SK-N-SH (cell line): Measurements from ENCODE around the gene SP100. TPM values are rescaled to one million over a fixed set of nuclear protein-coding genes. Genes with fewer than 3 reads are reported as not detected.

ENCODE experiments used
- CTCF ChIA-PET: fragments of 300-600, 350-600 bp; formaldehyde crosslinking; extraction: SDS; loops from one replicate; lab custom pipeline; 2021; lab: Yijun Ruan, JAX
- POLR2A ChIA-PET: fragments of 350-600 bp; sonication (Branson Sonifier 250); formaldehyde crosslinking; extraction: SDS; loops from one replicate; lab custom pipeline; 2020; ENCODE audit warnings: antibody characterized with exemption, inconsistent platforms; lab: Yijun Ruan, JAX
- DNase-seq: peaks from one replicate; pipeline ENCODE4 v3.0.0; 2012
- H2AFZ ChIP-seq: fragments of 200-600 bp; sonication (generic); 2 replicates; pipeline ENCODE4 v1.8.1; 2016; ENCODE audit warnings: antibody characterized with exemption, mild to moderate bottlenecking, low read depth
- H3F3A ChIP-seq: fragments of 200-600 bp; sonication (generic); replicated peaks from 2 replicates; pipeline ENCODE3; 2016; ENCODE audit warnings: antibody characterized with exemption, mild to moderate bottlenecking; ENCODE audit not compliant: insufficient read depth
- H3K27ac ChIP-seq, 2 experiments: fragments of 200-500 bp in 1 of 2; fragments of 200-600 bp in 1 of 2; sonication (Bioruptor generic) in 1 of 2; sonication (generic), shearing (Covaris generic) in 1 of 2; 2 replicates each; pipeline versions ENCODE4 v1.5.1 to v1.6.1; 2014 to 2016; ENCODE audit warnings: low read depth in 2 of 2, inconsistent platforms in 1 of 2, low read length in 1 of 2, mild to moderate bottlenecking in 1 of 2, mixed read lengths in 1 of 2
- H3K27me3 ChIP-seq: fragments of 200-600 bp; sonication (generic), shearing (Covaris generic); 2 replicates; pipeline ENCODE4 v1.6.1; 2016; ENCODE audit warnings: mixed run types; ENCODE audit not compliant: insufficient read depth
- H3K36me3 ChIP-seq, 2 experiments: fragments of 200-500 bp in 1 of 2; fragments of 200-600 bp in 1 of 2; sonication (Bioruptor generic) in 1 of 2; sonication (generic) in 1 of 2; replicated peaks in 1 of 2; 2 replicates each; pipeline versions ENCODE3 to v1.5.1; 2014 to 2016; ENCODE audit warnings: low read length in 1 of 2, mild to moderate bottlenecking in 1 of 2; ENCODE audit not compliant: insufficient read depth in 2 of 2, control insufficient read depth in 1 of 2
- H3K4me1 ChIP-seq, 2 experiments: fragments of 200-500 bp in 1 of 2; fragments of 200-600 bp in 1 of 2; sonication (Bioruptor generic) in 1 of 2; sonication (generic), shearing (Covaris generic) in 1 of 2; 2 replicates each; pipeline versions ENCODE4 v1.5.1 to v1.6.1; 2014 to 2016; ENCODE audit warnings: low read depth in 1 of 2, low read length in 1 of 2, mixed run types in 1 of 2; ENCODE audit not compliant: insufficient read depth in 2 of 2, control insufficient read depth in 1 of 2
- H3K4me2 ChIP-seq: fragments of 200-600 bp; sonication (generic), shearing (Covaris generic); 2 replicates; pipeline ENCODE4 v1.6.1; 2017; ENCODE audit warnings: mixed run types
- H3K4me3 ChIP-seq, 2 experiments: fragments of 200-500 bp in 1 of 2; fragments of 200-600 bp in 1 of 2; sonication (Bioruptor generic) in 1 of 2; sonication (generic), shearing (Covaris generic) in 1 of 2; 2 replicates each; pipeline versions ENCODE4 v1.5.1 to v1.8.1; 2014 to 2016; ENCODE audit warnings: low read depth in 2 of 2, inconsistent platforms in 1 of 2, low read length in 1 of 2, mild to moderate bottlenecking in 1 of 2, mixed read lengths in 1 of 2, moderate library complexity in 1 of 2
- H3K79me2 ChIP-seq: fragments of 200-600 bp; sonication (generic); 2 replicates; pipeline ENCODE4 v1.8.1; 2017; ENCODE audit warnings: mild to moderate bottlenecking; ENCODE audit not compliant: insufficient read depth
- H3K9ac ChIP-seq: fragments of 200-600 bp; sonication (generic); 2 replicates; pipeline ENCODE4 v1.6.1; 2017; ENCODE audit warnings: mixed run types
- H3K9me2 ChIP-seq: fragments of 200-600 bp; sonication (generic); 2 replicates; pipeline ENCODE4 v1.6.1; 2017; ENCODE audit warnings: mixed run types
- H3K9me3 ChIP-seq: fragments of 200-600 bp; sonication (generic); 2 replicates; pipeline ENCODE4 v1.6.1; 2017; ENCODE audit warnings: mixed run types, mild to moderate bottlenecking, moderate library complexity
- H4K20me1 ChIP-seq: fragments of 200-600 bp; sonication (generic); 2 replicates; pipeline ENCODE4 v1.6.1; 2017; ENCODE audit warnings: mild to moderate bottlenecking, mixed run types; ENCODE audit not compliant: insufficient read depth
- FOXJ3 ChIP-seq: sonication (generic); formaldehyde crosslinking; IDR thresholded peaks from 2 replicates; pipeline ENCODE4 v1.5.1; 2020; ENCODE audit warnings: mild to moderate bottlenecking, missing genetic modification reagents
- FOXM1 ChIP-seq: IDR thresholded peaks from 2 replicates; pipeline ENCODE4 v1.4.0; 2012; ENCODE audit warnings: low read depth, mild to moderate bottlenecking
- JUND ChIP-seq: IDR thresholded peaks from 2 replicates; pipeline ENCODE4 v1.4.0; 2012
- MXI1 ChIP-seq: IDR thresholded peaks from 2 replicates; pipeline ENCODE4 v1.6.1; 2012; ENCODE audit warnings: mild to moderate bottlenecking, low read depth, low read length, improper control_type of control experiment
- NFIC ChIP-seq: IDR thresholded peaks from 2 replicates; pipeline ENCODE4 v1.4.0; 2012; ENCODE audit warnings: borderline replicate concordance
- RXRA ChIP-seq: IDR thresholded peaks from 2 replicates; pipeline ENCODE4 v1.4.0; 2012; ENCODE audit warnings: low read depth, mild to moderate bottlenecking, borderline replicate concordance
- SIN3A ChIP-seq: IDR thresholded peaks from 2 replicates; pipeline ENCODE4 v1.6.1; 2012; ENCODE audit warnings: low read depth, mild to moderate bottlenecking, low read length, moderate library complexity, borderline replicate concordance
- TAF1 ChIP-seq: IDR thresholded peaks from 2 replicates; pipeline ENCODE4 v1.6.1; 2012; ENCODE audit warnings: low read depth, mild to moderate bottlenecking, low read length, moderate library complexity, borderline replicate concordance
- YY1 ChIP-seq: IDR thresholded peaks from 2 replicates; pipeline ENCODE4 v1.4.0; 2012; ENCODE audit warnings: low read depth, mild to moderate bottlenecking
- ZBTB33 ChIP-seq: IDR thresholded peaks from 2 replicates; pipeline ENCODE4 v1.4.0; 2012; ENCODE audit warnings: low read depth, borderline replicate concordance
- polyA plus RNA-seq, 3 experiments: library from polyadenylated mRNA; depleted of rRNA; stranded (reverse); fragments of >200 nt; gene quantifications; 2 replicates each; pipeline ENCODE4 v1.2.3, GENCODE V29; 2012
- TF ChIP-seq, protein P1 (sequence below): fragments of 150-350 bp; IDR thresholded peaks from 2 replicates; pipeline ENCODE4 v1.6.1; 2016; ENCODE audit warnings: mild to moderate bottlenecking, low read depth, low read length
- TF ChIP-seq, protein P2 (sequence below): fragments of 150-350 bp; IDR thresholded peaks from 2 replicates; pipeline ENCODE4 v1.6.1; 2017; ENCODE audit warnings: antibody characterized with exemption, low read length, low read depth, borderline replicate concordance
- TF ChIP-seq, protein P3 (sequence below): IDR thresholded peaks from 2 replicates; pipeline ENCODE4 v1.4.0; 2012; ENCODE audit warnings: low read depth, borderline replicate concordance
- TF ChIP-seq, protein P4 (sequence below): IDR thresholded peaks from 2 replicates; pipeline ENCODE4; 2012

Gene SP100
- polyA plus RNA-seq, 1 of the 3 experiments (the other 2 are of a cell fraction) = 38.1 TPM

DNA sequence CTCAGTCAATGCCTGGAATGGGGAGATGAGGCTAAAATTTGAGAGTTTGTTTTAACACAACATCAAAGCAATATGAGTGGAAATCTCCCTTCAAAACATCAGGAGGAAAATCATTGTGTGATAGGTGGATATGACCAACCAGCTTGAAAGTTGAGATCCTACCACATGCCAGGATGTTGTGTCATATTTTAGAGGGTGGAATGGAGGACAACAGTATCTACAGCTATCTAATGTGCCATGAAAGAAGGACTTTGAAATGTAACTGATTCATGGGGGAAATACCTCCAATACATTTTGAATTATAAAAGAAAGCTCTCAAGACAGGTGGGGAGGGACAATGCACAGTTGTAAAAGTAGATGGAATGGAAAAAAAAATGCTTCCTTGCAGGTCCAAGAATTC is 87.8 kb downstream of the SP100 start:
- Histone ChIP-seq H2AFZ (no peak overlapping the region), H3K9me3 (no peaks in the 10 kb centered on the region), H3K36me3 (peaks cover 9 to 23% of the 10 kb centered on the region in 2 experiments), H3K4me3 (no peak overlapping the region), H3K9me2 (no peaks in the 10 kb centered on the region), H3K79me2 (no peaks in the 10 kb centered on the region), H3K9ac (no peak overlapping the region), H3K4me2 (no peak overlapping the region), H3K27me3 (no peaks in the 10 kb centered on the region), H3K4me1 (no peaks in the 10 kb centered on the region), H3K27ac (no peak overlapping the region), H3F3A (no peaks in the 10 kb centered on the region), H4K20me1 (no peaks in the 10 kb centered on the region)
- ChIA-PET POLR2A (no interaction called here), CTCF (no interaction called here)
- DNase-seq = no peak
- TF ChIP-seq, protein P1, sequence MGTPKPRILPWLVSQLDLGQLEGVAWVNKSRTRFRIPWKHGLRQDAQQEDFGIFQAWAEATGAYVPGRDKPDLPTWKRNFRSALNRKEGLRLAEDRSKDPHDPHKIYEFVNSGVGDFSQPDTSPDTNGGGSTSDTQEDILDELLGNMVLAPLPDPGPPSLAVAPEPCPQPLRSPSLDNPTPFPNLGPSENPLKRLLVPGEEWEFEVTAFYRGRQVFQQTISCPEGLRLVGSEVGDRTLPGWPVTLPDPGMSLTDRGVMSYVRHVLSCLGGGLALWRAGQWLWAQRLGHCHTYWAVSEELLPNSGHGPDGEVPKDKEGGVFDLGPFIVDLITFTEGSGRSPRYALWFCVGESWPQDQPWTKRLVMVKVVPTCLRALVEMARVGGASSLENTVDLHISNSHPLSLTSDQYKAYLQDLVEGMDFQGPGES = no peak
- no peak for TF ChIP-seq MXI1
- no peak for TF ChIP-seq FOXM1
- no peak for TF ChIP-seq ZBTB33
- TF ChIP-seq, protein P2, sequence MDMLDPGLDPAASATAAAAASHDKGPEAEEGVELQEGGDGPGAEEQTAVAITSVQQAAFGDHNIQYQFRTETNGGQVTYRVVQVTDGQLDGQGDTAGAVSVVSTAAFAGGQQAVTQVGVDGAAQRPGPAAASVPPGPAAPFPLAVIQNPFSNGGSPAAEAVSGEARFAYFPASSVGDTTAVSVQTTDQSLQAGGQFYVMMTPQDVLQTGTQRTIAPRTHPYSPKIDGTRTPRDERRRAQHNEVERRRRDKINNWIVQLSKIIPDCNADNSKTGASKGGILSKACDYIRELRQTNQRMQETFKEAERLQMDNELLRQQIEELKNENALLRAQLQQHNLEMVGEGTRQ = no peak
- TF ChIP-seq SIN3A = no peak
- TF ChIP-seq FOXJ3 (CRISPR knock-in tag) = no peak
- TF ChIP-seq TAF1 = no peak
- no peak for TF ChIP-seq RXRA
- TF ChIP-seq YY1 = no peak
- TF ChIP-seq, protein P3, sequence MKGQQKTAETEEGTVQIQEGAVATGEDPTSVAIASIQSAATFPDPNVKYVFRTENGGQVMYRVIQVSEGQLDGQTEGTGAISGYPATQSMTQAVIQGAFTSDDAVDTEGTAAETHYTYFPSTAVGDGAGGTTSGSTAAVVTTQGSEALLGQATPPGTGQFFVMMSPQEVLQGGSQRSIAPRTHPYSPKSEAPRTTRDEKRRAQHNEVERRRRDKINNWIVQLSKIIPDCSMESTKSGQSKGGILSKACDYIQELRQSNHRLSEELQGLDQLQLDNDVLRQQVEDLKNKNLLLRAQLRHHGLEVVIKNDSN = no peak
- no peak for TF ChIP-seq JUND
- no peak for TF ChIP-seq NFIC
- TF ChIP-seq, protein P4, sequence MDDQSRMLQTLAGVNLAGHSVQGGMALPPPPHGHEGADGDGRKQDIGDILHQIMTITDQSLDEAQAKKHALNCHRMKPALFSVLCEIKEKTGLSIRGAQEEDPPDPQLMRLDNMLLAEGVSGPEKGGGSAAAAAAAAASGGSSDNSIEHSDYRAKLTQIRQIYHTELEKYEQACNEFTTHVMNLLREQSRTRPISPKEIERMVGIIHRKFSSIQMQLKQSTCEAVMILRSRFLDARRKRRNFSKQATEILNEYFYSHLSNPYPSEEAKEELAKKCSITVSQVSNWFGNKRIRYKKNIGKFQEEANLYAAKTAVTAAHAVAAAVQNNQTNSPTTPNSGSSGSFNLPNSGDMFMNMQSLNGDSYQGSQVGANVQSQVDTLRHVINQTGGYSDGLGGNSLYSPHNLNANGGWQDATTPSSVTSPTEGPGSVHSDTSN = no peak
